ENCODE measurements around the gene CYP27A1.
A peak's percentile ranks its signal among the peaks of the same experiment; 100 is the strongest.

CYP27A1 gene

GRCh38 chr2:218802386-218802994 is 20.5 kb downstream of the CYP27A1 start:
- ATAC-seq (ENCODE audit: low read depth), result no peak
- Histone ChIP-seq H3K27me3 (ENCODE audit: insufficient read depth, poor library complexity, severe bottlenecking) (no peaks in the 10 kb centered on the region), H3K27ac (ENCODE audit: poor library complexity, severe bottlenecking) (no peak overlapping the region), H3K4me1 (ENCODE audit: insufficient read depth, poor library complexity, severe bottlenecking) (peaks cover 10% of the 10 kb centered on the region), H3K36me3 (ENCODE audit: low read depth) (no peaks in the 10 kb centered on the region), H3K4me3 (ENCODE audit: severe bottlenecking) (no peak overlapping the region), H3K9me3 (ENCODE audit: severe bottlenecking) (peaks cover 2% of the 10 kb centered on the region)
- TF ChIP-seq, protein P1, sequence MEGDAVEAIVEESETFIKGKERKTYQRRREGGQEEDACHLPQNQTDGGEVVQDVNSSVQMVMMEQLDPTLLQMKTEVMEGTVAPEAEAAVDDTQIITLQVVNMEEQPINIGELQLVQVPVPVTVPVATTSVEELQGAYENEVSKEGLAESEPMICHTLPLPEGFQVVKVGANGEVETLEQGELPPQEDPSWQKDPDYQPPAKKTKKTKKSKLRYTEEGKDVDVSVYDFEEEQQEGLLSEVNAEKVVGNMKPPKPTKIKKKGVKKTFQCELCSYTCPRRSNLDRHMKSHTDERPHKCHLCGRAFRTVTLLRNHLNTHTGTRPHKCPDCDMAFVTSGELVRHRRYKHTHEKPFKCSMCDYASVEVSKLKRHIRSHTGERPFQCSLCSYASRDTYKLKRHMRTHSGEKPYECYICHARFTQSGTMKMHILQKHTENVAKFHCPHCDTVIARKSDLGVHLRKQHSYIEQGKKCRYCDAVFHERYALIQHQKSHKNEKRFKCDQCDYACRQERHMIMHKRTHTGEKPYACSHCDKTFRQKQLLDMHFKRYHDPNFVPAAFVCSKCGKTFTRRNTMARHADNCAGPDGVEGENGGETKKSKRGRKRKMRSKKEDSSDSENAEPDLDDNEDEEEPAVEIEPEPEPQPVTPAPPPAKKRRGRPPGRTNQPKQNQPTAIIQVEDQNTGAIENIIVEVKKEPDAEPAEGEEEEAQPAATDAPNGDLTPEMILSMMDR (IDR thresholded peaks at IDR 0.05; ENCODE audit: poor library complexity, severe bottlenecking), result no peak
- DNase-seq (ENCODE audit: low spot score), result no peak

DNA sequence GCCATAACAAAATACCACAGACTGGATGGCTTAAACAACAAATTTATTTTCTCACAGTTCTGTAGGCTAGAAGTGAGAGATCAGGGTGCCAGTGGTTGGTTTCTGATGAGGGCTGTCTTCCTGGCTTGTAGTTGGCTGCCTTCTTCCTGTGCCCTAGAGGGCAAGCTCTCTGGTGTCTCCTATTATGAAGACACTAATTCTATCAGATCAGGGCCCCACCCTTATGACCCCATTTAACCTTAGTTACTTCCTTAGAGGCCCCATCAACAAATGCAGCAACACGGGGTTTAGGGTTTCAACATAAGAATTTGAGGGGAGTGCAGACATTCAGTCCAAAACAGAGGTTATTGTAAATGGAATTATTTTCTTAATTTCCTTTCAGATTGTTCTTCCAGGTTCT is 22.9 kb downstream of the CYP27A1 start:
- peaks cover 10% of the 10 kb centered on the region for H3K4me1 ChIP-seq (ENCODE audit: insufficient read depth, poor library complexity, severe bottlenecking)
- no peaks in the 10 kb centered on the region for H3K27me3 ChIP-seq (ENCODE audit: insufficient read depth, poor library complexity, severe bottlenecking)
- no peak for ATAC-seq (ENCODE audit: low read depth)
- H3K9me3 ChIP-seq (ENCODE audit: severe bottlenecking), result peaks cover 2% of the 10 kb centered on the region
- TF ChIP-seq, protein P1 (IDR thresholded peaks at IDR 0.05; ENCODE audit: poor library complexity, severe bottlenecking), result no peak
- no peak for DNase-seq (ENCODE audit: low spot score)
- H3K36me3 ChIP-seq (ENCODE audit: low read depth), result no peaks in the 10 kb centered on the region
- no peak overlapping the region for H3K4me3 ChIP-seq (ENCODE audit: severe bottlenecking)
- no peak overlapping the region for H3K27ac ChIP-seq (ENCODE audit: poor library complexity, severe bottlenecking)

- Histone ChIP-seq H3K36me3 (ENCODE audit: low read depth) (no peaks in the 10 kb centered on the region), H3K4me1 (ENCODE audit: insufficient read depth, poor library complexity, severe bottlenecking) (peaks cover 10% of the 10 kb centered on the region), H3K27me3 (ENCODE audit: insufficient read depth, poor library complexity, severe bottlenecking) (no peaks in the 10 kb centered on the region), H3K4me3 (ENCODE audit: severe bottlenecking) (no peak overlapping the region), H3K27ac (ENCODE audit: poor library complexity, severe bottlenecking) (no peak overlapping the region), H3K9me3 (ENCODE audit: severe bottlenecking) (peaks cover 2% of the 10 kb centered on the region)
- DNase-seq (ENCODE audit: low spot score), result no peak
- TF ChIP-seq, protein P1 (IDR thresholded peaks at IDR 0.05; ENCODE audit: poor library complexity, severe bottlenecking), result no peak
- ATAC-seq (ENCODE audit: low read depth), result no peak
Measured at GRCh38 chr2:218805627-218806026, 23.7 kb downstream of the CYP27A1 start.

DNA sequence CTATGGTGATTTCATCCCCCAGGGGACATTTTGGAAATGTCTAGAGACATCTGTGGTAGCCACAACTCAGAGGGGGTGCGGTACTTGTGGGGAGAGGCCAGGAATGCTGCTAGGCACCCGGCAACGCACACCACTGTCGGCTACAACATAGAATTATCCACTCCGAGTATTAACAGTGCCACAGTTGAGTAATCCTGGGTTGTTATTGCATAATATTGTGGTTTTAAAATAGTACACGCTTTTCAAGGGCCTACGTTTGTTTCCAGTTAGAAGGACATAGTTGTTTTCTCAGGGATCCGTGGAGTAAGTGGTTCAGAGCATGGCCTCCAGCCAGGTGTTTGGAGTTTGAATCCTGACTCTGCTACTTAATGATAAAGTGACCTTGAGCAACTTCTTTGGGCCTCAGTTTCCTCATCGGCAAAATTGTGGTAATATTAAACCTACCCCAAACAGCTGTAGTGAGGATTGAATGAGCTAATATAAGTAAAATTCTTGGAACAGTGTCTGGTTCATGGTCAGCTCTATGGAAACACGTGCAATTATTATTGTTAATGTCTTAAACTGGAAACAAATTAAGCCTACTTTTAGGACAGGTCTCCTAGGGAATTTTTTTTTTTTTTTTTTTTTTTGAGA is 24.5 kb downstream of the CYP27A1 start:
- TF ChIP-seq, protein P1 (IDR thresholded peaks at IDR 0.05; ENCODE audit: poor library complexity, severe bottlenecking), result no peak
- H3K9me3 ChIP-seq (ENCODE audit: severe bottlenecking), result peaks cover 2% of the 10 kb centered on the region
- no peaks in the 10 kb centered on the region for H3K27me3 ChIP-seq (ENCODE audit: insufficient read depth, poor library complexity, severe bottlenecking)
- DNase-seq (ENCODE audit: low spot score), result no peak
- no peak overlapping the region for H3K4me3 ChIP-seq (ENCODE audit: severe bottlenecking)
- H3K4me1 ChIP-seq (ENCODE audit: insufficient read depth, poor library complexity, severe bottlenecking), result peaks cover 10% of the 10 kb centered on the region
- ATAC-seq (ENCODE audit: low read depth), result peak; percentile 87
- H3K36me3 ChIP-seq (ENCODE audit: low read depth), result no peaks in the 10 kb centered on the region
- H3K27ac ChIP-seq (ENCODE audit: poor library complexity, severe bottlenecking), result no peak overlapping the region

DNA sequence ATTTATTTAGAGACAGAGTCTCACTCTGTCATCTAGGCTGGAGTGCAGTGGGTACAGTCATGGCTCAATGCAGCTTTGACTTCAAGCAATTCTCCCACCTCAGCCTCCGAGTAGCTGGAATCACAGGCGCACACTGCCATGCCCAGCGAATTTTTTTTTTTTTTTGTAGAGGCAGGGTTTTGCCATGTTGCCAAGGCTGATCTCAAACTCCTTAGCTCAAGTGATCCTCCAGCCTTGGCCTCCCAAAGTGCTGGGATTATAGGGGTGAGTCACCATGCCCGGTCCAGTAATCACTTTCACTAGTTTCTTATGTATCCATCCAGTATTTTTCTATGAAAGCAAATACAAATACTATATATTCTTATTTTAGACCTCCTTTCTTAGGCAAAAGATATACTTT is 25.7 kb downstream of the CYP27A1 start:
- TF ChIP-seq, protein P1 (IDR thresholded peaks at IDR 0.05; ENCODE audit: poor library complexity, severe bottlenecking), result no peak
- ATAC-seq (ENCODE audit: low read depth), result no peak
- Histone ChIP-seq H3K9me3 (ENCODE audit: severe bottlenecking) (peaks cover 2% of the 10 kb centered on the region), H3K27ac (ENCODE audit: poor library complexity, severe bottlenecking) (no peak overlapping the region), H3K36me3 (ENCODE audit: low read depth) (no peaks in the 10 kb centered on the region), H3K4me1 (ENCODE audit: insufficient read depth, poor library complexity, severe bottlenecking) (peaks cover 10% of the 10 kb centered on the region), H3K4me3 (ENCODE audit: severe bottlenecking) (no peak overlapping the region), H3K27me3 (ENCODE audit: insufficient read depth, poor library complexity, severe bottlenecking) (no peaks in the 10 kb centered on the region)
- no peak for DNase-seq (ENCODE audit: low spot score)
